Heart left ventricle (tissue), 13 donors: ENCODE data around the gene ZSCAN5A.

Source experiments
- CTCF ChIP-seq, 12 donors: fragments of 200-600 bp; sonication (generic) in 4 of 12; IDR thresholded peaks; one replicate each; pipeline versions ENCODE4 v1.5.0 to v1.8.0; 2018 to 2022; ENCODE audit warnings: antibody characterized with exemption in 12 of 12, mild to moderate bottlenecking in 5 of 12
- POLR2A ChIP-seq, 2 donors: fragments of 450-650 bp; IDR thresholded peaks; one replicate each; pipeline ENCODE4 v1.6.1; 2017; ENCODE audit warnings: antibody characterized with exemption in 2 of 2, mild to moderate bottlenecking in 2 of 2, moderate library complexity in 2 of 2
- donor health status: ischemic (EF 13 %, LVEDD 7.1; RV severe dilation, severe dysfunction).
- donor health status: DM: no; HTN: yes; CAD: no.
- donor health status: DM: no; HTN: no; CAD: no.
- donor health status: ischemic (EF 25% LVEDD 6.9; RV normal size, moderate dysfunction).
- donor health status: ischemic (EF 25% LVEDD 5.7; RV mildly dilated, moderate dysfunction).
- donor health status: ischemic (EF 35%, LVEDD 5.7; RV mildly dilated, moderate dysfunction).
- donor health status: nonischemic (EF 11% LVEDD 7.7; RV severe dilation, severe dysfunction).
- donor health status: DM: yes; HTN: yes; CAD: no.
- donor health status: PGD.
- donor health status: ischemic (EF 29% LVEDD 5.4; RV normal size, mild dysfunction).
- donor health status: nonischemic (EF 23%, LVEDD 6.1; RV moderate dilation, normal function).

GRCh38 chr19:56310462-56310861 lies 4.2 kb downstream of the ZSCAN5A start:
- TF ChIP-seq CTCF (IDR thresholded peaks at IDR 0.05) (no peak), POLR2A (IDR thresholded peaks at IDR 0.05) (no peak)
